Activated CD4-positive, alpha-beta T cell treated with anti-CD3 and anti-CD28 coated beads, Interleukin-10, Interleukin-2, amounts not matched to agents 100 ng/mL and 50 ng/mL, durations not matched to agents 16 hours and 8 hours (primary cell): ENCODE measurements around the gene ZBTB33.

Source experiments
- DNase-seq: peaks from one replicate; pipeline ENCODE4 v3.0.0-alpha.2; 2020

ZBTB33 gene

GRCh38 chrX:120269373-120270035 lies 18.9 kb downstream of the ZBTB33 start:
- DNase-seq = no peak

DNA sequence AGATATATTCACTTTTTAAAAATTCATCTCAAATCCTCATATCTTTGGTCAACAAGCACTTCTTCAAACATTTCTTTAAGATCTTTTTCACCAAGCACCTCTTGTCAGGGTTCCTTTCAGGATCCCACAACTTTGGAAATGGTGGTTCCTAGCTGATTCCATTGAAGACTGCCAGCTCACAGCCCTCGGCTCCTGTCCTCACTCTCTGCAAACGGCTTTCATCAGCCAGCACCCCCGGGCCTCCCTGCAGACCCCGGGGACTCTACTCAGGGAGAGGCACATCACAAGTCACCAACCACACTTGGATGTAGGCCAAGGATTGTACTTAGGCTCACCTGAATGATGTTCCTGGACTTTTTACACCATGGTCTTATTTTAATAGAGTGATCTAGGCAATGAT lies 20.0 kb downstream of the ZBTB33 start:
- DNase-seq = no peak

GRCh38 chrX:120271218-120271617 lies 20.6 kb downstream of the ZBTB33 start:
- DNase-seq = no peak

DNA sequence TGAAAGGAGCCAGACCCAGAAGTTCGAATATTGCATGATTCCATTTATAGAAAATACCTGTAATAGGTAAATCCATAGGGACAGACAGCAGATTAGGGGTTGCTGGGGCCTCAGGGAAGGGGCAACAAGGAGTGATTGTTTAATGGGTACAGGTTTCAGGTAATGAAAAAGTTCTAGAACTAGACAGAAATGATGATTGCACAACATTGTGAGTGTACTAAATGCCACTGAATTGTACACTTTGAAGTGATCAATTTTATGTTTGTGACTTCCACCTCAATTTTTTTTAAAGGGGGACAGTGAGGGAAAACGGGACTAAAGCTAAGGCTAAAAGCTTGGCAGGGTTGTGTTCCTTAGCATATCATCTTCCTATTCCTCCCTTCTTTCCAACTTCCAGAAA lies 23.5 kb downstream of the ZBTB33 start:
- DNase-seq = no peak

DNA sequence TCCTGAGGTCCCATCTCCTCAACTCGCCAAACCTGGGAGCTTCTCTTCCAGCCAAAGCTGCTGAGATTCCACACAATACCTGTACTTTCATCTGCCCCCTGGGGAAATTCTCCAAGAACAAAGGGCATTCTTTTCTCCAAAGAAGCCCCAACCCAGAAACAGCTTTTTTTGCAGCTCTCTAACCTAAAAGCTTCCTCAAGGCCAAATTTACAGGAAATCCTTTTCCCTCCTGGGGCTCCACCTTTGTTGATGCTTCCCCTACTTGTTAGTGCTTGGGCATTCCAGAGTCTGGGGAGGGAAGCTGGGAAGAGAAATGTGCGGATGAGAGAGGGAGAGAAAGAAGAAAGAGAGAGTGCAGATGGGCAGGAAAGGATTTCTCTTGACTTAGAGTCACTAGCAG lies 24.3 kb downstream of the ZBTB33 start:
- DNase-seq = no peak

DNA sequence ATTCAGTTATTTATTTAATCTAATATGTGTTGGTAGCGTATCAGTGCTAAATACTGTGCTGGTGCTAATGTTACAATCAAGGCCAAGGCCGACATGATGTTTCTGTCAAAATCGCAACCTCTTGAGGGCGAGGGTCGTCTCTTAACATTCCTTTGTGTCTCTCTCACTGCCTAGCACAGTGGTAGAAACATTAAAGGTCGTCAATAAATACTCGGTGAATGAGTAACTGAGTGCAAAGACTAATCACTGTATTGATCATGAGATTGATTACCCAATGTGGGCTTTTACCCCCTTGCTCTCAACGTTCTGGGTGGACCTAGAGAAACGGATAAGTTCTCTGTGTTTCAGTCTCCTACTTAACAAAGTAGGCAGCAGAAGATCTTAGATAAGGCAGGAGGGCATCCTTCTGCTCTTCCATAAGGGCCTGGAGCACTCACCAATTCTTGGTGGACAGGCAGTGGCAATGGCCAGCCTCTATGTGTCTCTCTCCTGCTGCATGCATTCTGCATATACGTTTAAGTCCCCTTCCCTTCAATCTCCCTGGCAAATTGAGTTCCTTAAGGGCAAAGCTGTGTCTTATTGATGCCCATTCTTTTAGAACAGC lies 30.5 kb downstream of the ZBTB33 start:
- DNase-seq = no peak

DNA sequence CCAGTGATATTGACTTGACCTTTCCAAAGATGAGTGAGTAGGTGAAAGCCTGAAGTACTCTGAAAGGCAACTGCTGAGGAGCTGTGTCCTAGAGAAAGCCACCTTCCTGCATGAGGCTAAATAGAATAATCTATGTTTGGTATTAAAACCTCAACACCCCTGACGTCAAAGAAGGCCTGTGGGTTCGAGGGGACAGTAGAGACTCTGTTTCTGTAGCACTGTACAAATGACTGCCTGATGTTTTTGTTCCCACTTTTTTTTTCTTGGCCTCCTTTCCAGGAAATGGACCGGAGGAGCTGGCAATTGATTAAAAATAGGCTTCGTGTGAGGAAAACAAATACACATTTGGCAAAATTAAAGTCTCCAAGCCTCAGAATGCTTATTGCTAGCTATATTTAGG lies 31.1 kb downstream of the ZBTB33 start:
- DNase-seq = no peak

GRCh38 chrX:120282697-120283096 lies 32.1 kb downstream of the ZBTB33 start:
- no peak for DNase-seq

- DNase-seq = no peak
These were observed 36.3 kb downstream of the ZBTB33 start for GRCh38 chrX:120286733-120287512.

GRCh38 chrX:120287513-120288112 lies 37.0 kb downstream of the ZBTB33 start:
- no peak for DNase-seq

GRCh38 chrX:120290107-120290506 lies 39.5 kb downstream of the ZBTB33 start:
- DNase-seq = no peak

DNA sequence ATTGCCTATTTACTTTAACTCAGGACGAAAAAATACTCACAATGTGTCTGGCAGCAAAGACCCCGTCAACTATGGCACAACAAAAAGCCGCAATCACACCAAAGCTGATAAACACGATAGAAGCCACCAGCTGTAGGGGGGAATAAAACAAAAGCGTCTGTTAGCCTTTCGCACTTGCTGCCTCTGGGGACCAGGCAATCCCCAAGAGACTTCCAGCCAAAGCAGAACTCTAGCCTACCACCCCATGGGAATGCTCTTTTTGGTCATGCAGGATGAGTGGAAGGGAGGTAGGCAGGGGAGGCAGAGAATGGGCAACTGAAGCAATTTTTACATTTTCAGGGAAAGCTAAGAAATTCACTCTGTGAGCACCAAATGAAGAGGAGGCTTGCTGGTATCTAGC lies 40.6 kb downstream of the ZBTB33 start:
- DNase-seq = no peak

DNA sequence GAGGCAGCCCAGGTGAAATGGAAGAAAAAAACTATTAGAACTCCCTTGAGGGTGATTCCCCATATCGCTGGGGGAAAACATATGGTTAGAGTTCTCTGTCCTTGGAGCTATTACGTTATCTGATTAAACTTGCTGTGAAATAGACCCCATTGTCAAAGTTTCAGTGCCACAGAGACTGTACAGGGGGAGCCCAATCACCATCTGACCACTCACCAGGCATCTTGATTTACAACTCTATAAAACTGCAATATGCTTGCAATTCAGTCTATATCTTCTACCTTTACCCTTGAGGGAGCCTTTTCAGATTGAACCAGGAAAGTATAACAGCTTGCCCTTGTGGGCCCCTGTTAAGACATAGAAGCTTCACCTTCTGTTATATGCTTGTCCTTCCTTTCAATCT lies 42.4 kb downstream of the ZBTB33 start:
- no peak for DNase-seq

GRCh38 chrX:120294651-120295050 lies 44.0 kb downstream of the ZBTB33 start:
- DNase-seq = no peak

DNA sequence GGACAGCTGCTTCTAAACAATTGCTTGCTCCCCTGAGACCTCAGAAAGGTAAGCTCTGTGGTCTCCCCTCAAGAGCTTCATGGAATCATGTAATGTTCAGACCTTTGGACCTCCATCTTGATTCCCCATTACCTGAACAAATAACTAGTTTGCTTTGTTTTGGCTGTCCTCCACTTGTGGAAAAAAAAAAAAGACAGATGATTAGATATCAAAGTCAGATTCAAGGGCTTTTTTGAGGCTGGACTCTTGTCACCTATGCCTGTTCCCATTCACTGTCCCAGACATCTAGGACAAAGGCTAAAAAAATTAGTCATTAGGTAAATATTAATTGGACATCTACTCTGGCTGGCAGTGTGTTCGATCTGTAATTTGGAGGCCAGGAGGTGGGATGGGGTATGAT lies 47.3 kb downstream of the ZBTB33 start:
- no peak for DNase-seq

DNA sequence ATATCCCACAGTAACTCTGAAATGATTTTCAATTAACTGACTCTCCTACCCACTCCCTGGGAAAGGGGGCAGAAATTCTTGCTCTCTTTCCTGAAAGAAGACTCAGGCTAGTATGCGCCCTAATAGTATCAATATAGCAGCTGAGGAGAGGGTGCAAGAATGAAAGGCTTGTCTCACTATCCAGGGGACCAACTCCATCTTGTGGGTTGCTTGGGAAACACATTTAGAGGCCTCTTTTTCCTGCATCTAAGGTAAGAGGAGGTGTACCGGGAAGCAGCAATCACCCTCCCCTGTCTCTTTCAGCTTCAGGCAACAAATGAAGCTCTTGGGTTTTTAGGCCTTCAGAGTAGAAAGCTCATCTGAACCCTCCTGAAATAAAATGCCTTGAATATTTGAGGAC lies 49.3 kb downstream of the ZBTB33 start:
- DNase-seq = no peak

GRCh38 chrX:120301497-120301896 lies 50.9 kb downstream of the ZBTB33 start:
- no peak for DNase-seq

GRCh38 chrX:120301960-120302359 lies 51.3 kb downstream of the ZBTB33 start:
- no peak for DNase-seq

- peak; percentile 68 for DNase-seq
These were observed 51.8 kb downstream of the ZBTB33 start for GRCh38 chrX:120302434-120302833.

DNA sequence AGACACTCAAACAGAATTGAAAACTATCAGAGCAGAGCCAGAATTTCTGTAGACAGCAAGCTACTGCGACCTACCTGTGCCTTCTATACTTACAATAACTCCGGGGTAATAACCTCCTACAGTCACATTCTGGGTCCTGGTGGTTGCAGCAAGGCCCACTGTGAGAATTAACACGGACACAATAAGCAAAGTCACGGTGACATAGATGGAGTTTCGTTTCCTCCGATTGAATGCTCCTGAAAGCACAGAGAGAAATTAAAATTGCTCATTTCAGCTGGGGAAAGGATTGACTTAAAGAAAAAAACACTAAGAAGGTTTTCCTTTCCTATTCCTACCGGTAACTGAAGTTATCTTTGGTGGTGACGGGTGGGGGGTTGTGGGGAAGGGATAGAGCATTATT lies 53.6 kb downstream of the ZBTB33 start:
- no peak for DNase-seq

GRCh38 chrX:120305531-120306141 lies 55.0 kb downstream of the ZBTB33 start:
- no peak for DNase-seq

DNA sequence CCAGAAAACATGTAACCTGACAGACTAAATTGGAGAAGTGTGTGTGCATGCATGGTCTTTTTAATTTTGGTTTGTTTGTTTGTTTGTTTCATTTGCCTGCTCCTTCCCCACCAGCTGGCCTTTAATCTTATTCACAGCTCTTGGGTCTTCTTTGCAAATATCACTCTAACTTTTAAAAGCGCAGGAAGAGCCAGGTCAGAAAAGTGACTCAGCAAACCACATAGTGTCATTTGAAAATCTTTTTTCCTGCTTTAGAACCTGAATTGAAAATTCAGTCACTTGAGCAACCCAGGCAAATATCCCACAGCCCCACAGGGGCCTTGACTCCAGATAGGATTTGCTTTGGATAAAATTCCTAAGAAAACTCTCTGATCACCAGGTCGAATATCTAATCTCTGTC lies 56.0 kb downstream of the ZBTB33 start:
- DNase-seq = peak; percentile 32
